A549 (cell line): ENCODE results near the gene CEP83.

Source experiments
- BCL3 ChIP-seq: fragments of >200 bp; sonication (Bioruptor Twin); formaldehyde crosslinking; IDR thresholded peaks from 3 replicates; pipeline ENCODE4 v1.6.1; 2016
- CTCF ChIP-seq: fragments of >200 bp; sonication (Bioruptor Twin); formaldehyde crosslinking; IDR thresholded peaks from 3 replicates; pipeline ENCODE4 v1.5.1; 2016
- ELK1 ChIP-seq: fragments of 150-350 bp; IDR thresholded peaks from 2 replicates; pipeline ENCODE4 v1.6.1; 2014; ENCODE audit warnings: low read depth, mild to moderate bottlenecking, low read length
- FOSL2 ChIP-seq, 2 experiments: fragments of 450-650 bp in 1 of 2; fragments of >200 bp in 1 of 2; sonication (Bioruptor Twin) in 1 of 2; formaldehyde crosslinking; IDR thresholded peaks; 2 replicates each; pipeline versions ENCODE4 v1.5.0 to v1.6.1; 2016 to 2020; ENCODE audit warnings: mild to moderate bottlenecking in 1 of 2, moderate library complexity in 1 of 2
- HDAC2 ChIP-seq: fragments of 200-600 bp; sonication (generic); IDR thresholded peaks from 2 replicates; pipeline ENCODE4 v1.6.1; 2016
- HMGXB4 ChIP-seq: fragments of 250-450 bp; sonication (Bioruptor Pico); IDR thresholded peaks from 2 replicates; pipeline ENCODE4 v1.5.0; 2021; ENCODE audit warnings: mild to moderate bottlenecking, moderate library complexity, borderline replicate concordance
- MAX ChIP-seq: IDR thresholded peaks from 2 replicates; pipeline ENCODE4 v1.6.1; 2012
- POLR2A ChIP-seq: IDR thresholded peaks from 2 replicates; pipeline ENCODE4 v1.6.1; 2012; ENCODE audit warnings: mild to moderate bottlenecking, low read length
- RAD21 ChIP-seq, 2 experiments: fragments of >200 bp in 1 of 2; sonication (Bioruptor Twin) in 1 of 2; formaldehyde crosslinking in 1 of 2; IDR thresholded peaks in 1 of 2; conservative IDR thresholded peaks in 1 of 2; 2 replicates in 1 of 2; 3 replicates in 1 of 2; pipeline ENCODE4 v1.6.1; 2012 to 2018; ENCODE audit warnings: inconsistent platforms in 1 of 2
- REST ChIP-seq: fragments of 200-600 bp; sonication (generic); IDR thresholded peaks from 2 replicates; pipeline ENCODE4 v1.6.1; 2016; ENCODE audit warnings: antibody characterized with exemption, mild to moderate bottlenecking, moderate library complexity
- SMC3 ChIP-seq: fragments of >200 bp; sonication (Bioruptor Twin); formaldehyde crosslinking; IDR thresholded peaks from 3 replicates; pipeline ENCODE4 v1.6.1; 2018; ENCODE audit warnings: inconsistent platforms
- USF2 ChIP-seq: fragments of 450-650 bp; IDR thresholded peaks from 2 replicates; pipeline ENCODE4 v1.6.1; 2014; ENCODE audit warnings: antibody characterized with exemption
- ZFP36 ChIP-seq: fragments of 450-650 bp; IDR thresholded peaks from 2 replicates; pipeline ENCODE4 v1.6.1; 2014; ENCODE audit warnings: borderline replicate concordance; ENCODE audit not compliant: partially characterized antibody

- no peak for TF ChIP-seq REST
- no peak for TF ChIP-seq HMGXB4 (CRISPR knock-in tag)
- TF ChIP-seq RAD21 (conservative IDR thresholded peaks at IDR 0.05 in 1 of 2, IDR thresholded peaks at IDR 0.05 in 1 of 2) = no peak
- no peak for TF ChIP-seq POLR2A
- no peak for TF ChIP-seq CTCF
- TF ChIP-seq ZFP36 = no peak
- no peak for TF ChIP-seq FOSL2 (IDR thresholded peaks at IDR 0.05)
- no peak for TF ChIP-seq FOSL2 (CRISPR knock-in tag; IDR thresholded peaks at IDR 0.05)
- no peak for TF ChIP-seq SMC3
- TF ChIP-seq USF2 = no peak
- no peak for TF ChIP-seq MAX
- no peak for TF ChIP-seq BCL3
- TF ChIP-seq HDAC2 = no peak
- TF ChIP-seq ELK1 = no peak
These were observed 151.1 kb downstream of the CEP83 start for GRCh38 chr12:94308612-94309011.
